Body of pancreas (tissue), 4 donors: ENCODE data around the gene CCSER1.

ENCODE experiments used
- CTCF ChIP-seq, 7 experiments: fragments of 450-650 bp in 4 of 7; fragments of 200-600 bp in 3 of 7; sonication (generic) in 3 of 7; IDR thresholded peaks; one replicate each; pipeline ENCODE4 v1.5.1; 2016 to 2019; ENCODE audit warnings: antibody characterized with exemption in 7 of 7
- POLR2A ChIP-seq, 3 donors: fragments of 450-650 bp; IDR thresholded peaks; one replicate each; pipeline ENCODE4 v1.6.1; 2016; ENCODE audit warnings: antibody characterized with exemption in 3 of 3, mild to moderate bottlenecking in 2 of 3

DNA sequence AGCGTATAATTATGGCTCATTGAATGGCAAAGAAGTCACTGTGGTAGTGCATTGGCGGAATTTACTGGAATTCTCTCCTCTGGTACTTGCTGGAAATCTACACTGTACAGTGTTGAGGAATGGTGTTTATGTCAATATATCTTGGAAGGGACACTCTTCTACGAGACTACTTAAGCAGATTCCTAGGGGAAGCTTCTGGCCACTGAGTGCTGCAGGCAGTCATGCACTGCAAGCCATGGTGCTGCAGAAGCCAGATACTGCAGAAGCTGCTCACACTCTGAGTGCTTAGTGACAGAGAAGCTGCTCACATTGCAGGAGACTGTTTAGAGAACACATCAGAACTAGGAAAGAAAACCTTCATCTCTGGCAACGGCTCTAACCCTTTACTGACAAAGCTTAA lies 725.0 kb downstream of the CCSER1 start:
- TF ChIP-seq POLR2A (IDR thresholded peaks at IDR 0.05), result no peak
- no peak for TF ChIP-seq CTCF (IDR thresholded peaks at IDR 0.05)
